ENCODE data around the gene PAPOLA. TPM values are rescaled to one million over a fixed set of nuclear protein-coding genes. Genes with fewer than 3 reads are reported as not detected.
A peak's percentile ranks its signal among the peaks of the same experiment; 100 is the strongest.

Gene PAPOLA
- total and polyA plus RNA-seq, 9 of the 15 experiments (the other 6 are each of a cell fraction or from before 2014, with no cell fraction given) = 51.1 to 199 (median 95.8) TPM

GRCh38 chr14:96574633-96575632, 72.8 kb downstream of the PAPOLA start:
- Histone ChIP-seq H3K9me1 (ENCODE audit: control insufficient read depth, insufficient read depth, low read length) (no peaks in the 10 kb centered on the region), H3K9me3 (replicated peaks; ENCODE audit: control insufficient read depth, insufficient read depth, low read depth, low read length) (no peaks in the 10 kb centered on the region), H3K4me2 (ENCODE audit: insufficient read depth, low read length) (no peak overlapping the region), H3K36me3 (ENCODE audit: control insufficient read depth, insufficient read depth, low read length) (peaks cover 8% of the 10 kb centered on the region; the same call in 2 of the 3 replicates), H3K4me3 (no peak overlapping the region), H4K20me1 (replicated peaks; ENCODE audit: control insufficient read depth, insufficient read depth, low read length) (no peaks in the 10 kb centered on the region), H3K27me3 (ENCODE audit: control insufficient read depth in 2 of 2, insufficient read depth in 2 of 2, low read length in 2 of 2) (no peaks in the 10 kb centered on the region), H3K79me2 (ENCODE audit: control insufficient read depth, insufficient read depth, low read length) (no peaks in the 10 kb centered on the region), H3K9ac (ENCODE audit: insufficient read depth in 1 of 2, low read depth in 2 of 2, low read length in 2 of 2) (no peak overlapping the region), H2AFZ (ENCODE audit: low read depth, low read length) (no peak overlapping the region), H3K27ac (ENCODE audit: extremely low read depth, low read depth, low read length) (no peak overlapping the region), H3K4me1 (replicated peaks in 1 of 2; ENCODE audit: control insufficient read depth in 2 of 2, insufficient read depth in 2 of 2, low read length in 2 of 2) (no peaks in the 10 kb centered on the region)
- intact Hi-C loops (cut with micrococcal nuclease) = no loop called here
- in situ Hi-C loops (cut with MboI) = loop anchor here (25.0 kb wide), 1 partner anchor 712 kb away; no protein-coding TSS in a partner anchor
- ChIA-PET POLR2A (no interaction called here), CTCF (ENCODE audit: low intra/inter-chr PET ratio) (no interaction called here)
- ATAC-seq (no peak), FAIRE-seq (no peak), DNase-seq (ENCODE audit: extremely low read depth in 1 of 4, low spot score in 3 of 4) (no peak)
- BruUV-seq (replicated peaks) = no TSS peak
- WGBS (ENCODE audit: insufficient coverage, low coverage, missing lambda C conversion rate) = 38% methylated on average over 6 of the region's 6 CpGs
- TF ChIP-seq ZBTB43 (CRISPR knock-in tag; IDR thresholded peaks at IDR 0.05) (no peak), HMBOX1 (IDR thresholded peaks at IDR 0.05) (peak; percentile 41)

All from K562 (cell line).